ENCODE data around the gene TRIM71.
A peak's percentile ranks its signal among the peaks of the same experiment; 100 is the strongest.

GRCh38 chr3:32781211-32781968 is 36.4 kb upstream of the TRIM71 start:
- TF ChIP-seq CTCF (IDR thresholded peaks at IDR 0.05; ENCODE audit: insufficient read depth, low read length, poor library complexity, severe bottlenecking) (peak; percentile 64), EZH2phosphoT487 (conservative IDR thresholded peaks at IDR 0.05; ENCODE audit: low read length) (no peak)
